Keratinocyte (primary cell): ENCODE results near the gene SERTAD2. TPM values are rescaled to one million over a fixed set of nuclear protein-coding genes. Genes with fewer than 3 reads are reported as not detected.

Experiments used
- DNase-seq: peaks from one replicate; pipeline ENCODE4 v3.0.0-alpha.2; 2011; ENCODE audit warnings: low read depth, missing footprints, low spot score
- FAIRE-seq: peaks from 2 replicates; lab custom pipeline; 2011; peaks lifted over from hg19 to GRCh38; lab: Jason Lieb, UNC
- H2AFZ ChIP-seq: 2 replicates; pipeline ENCODE4 v1.6.0; 2012; ENCODE audit warnings: low read length, control low read depth, inconsistent platforms; ENCODE audit not compliant: control insufficient read depth
- H3K27ac ChIP-seq: 2 replicates; pipeline ENCODE4 v1.5.1; 2011; ENCODE audit warnings: low read length; ENCODE audit not compliant: control insufficient read depth, insufficient read depth
- H3K27me3 ChIP-seq: 3 replicates; pipeline ENCODE4 v1.6.0; 2011; ENCODE audit warnings: low read length; ENCODE audit not compliant: control insufficient read depth, insufficient read depth; ENCODE audit errors: extremely low read depth
- H3K36me3 ChIP-seq, 2 experiments: 2 replicates in 1 of 2; 3 replicates in 1 of 2; pipeline ENCODE4 v1.5.1; 2011; ENCODE audit warnings: low read length in 2 of 2, mild to moderate bottlenecking in 1 of 2; ENCODE audit not compliant: control insufficient read depth in 2 of 2, insufficient read depth in 2 of 2; ENCODE audit errors: extremely low read depth in 1 of 2
- H3K4me1 ChIP-seq: 3 replicates; pipeline ENCODE4 v1.5.1; 2011; ENCODE audit warnings: low read length; ENCODE audit not compliant: control insufficient read depth, insufficient read depth; ENCODE audit errors: extremely low read depth
- H3K4me2 ChIP-seq: 3 replicates; pipeline ENCODE4 v1.6.0; 2011; ENCODE audit warnings: low read depth, low read length; ENCODE audit not compliant: control insufficient read depth, insufficient read depth; ENCODE audit errors: extremely low read depth
- H3K4me3 ChIP-seq, 3 experiments: fragments of 200-600 bp in 1 of 3; sonication (generic) in 1 of 3; 2 replicates in 2 of 3; 3 replicates in 1 of 3; pipeline ENCODE4 v1.5.1; 2011 to 2016; ENCODE audit warnings: low read length in 3 of 3, mild to moderate bottlenecking in 3 of 3, control low read depth in 2 of 3, inconsistent platforms in 1 of 3, low read depth in 1 of 3, mixed read lengths in 1 of 3, mixed run types in 1 of 3, moderate library complexity in 1 of 3; ENCODE audit not compliant: control insufficient read depth in 2 of 3, insufficient read depth in 2 of 3; ENCODE audit errors: extremely low read depth in 1 of 3
- H3K79me2 ChIP-seq: 2 replicates; pipeline ENCODE4 v1.6.0; 2012; ENCODE audit warnings: low read length; ENCODE audit not compliant: control insufficient read depth, insufficient read depth
- H3K9ac ChIP-seq: 3 replicates; pipeline ENCODE4 v1.6.0; 2011; ENCODE audit warnings: low read length; ENCODE audit not compliant: control insufficient read depth, insufficient read depth; ENCODE audit errors: extremely low read depth
- H3K9me1 ChIP-seq: 3 replicates; pipeline ENCODE4 v1.6.0; 2011; ENCODE audit warnings: low read length; ENCODE audit not compliant: control insufficient read depth, insufficient read depth; ENCODE audit errors: extremely low read depth
- H3K9me3 ChIP-seq: 2 replicates; pipeline ENCODE4 v1.5.1; 2012; ENCODE audit warnings: low read depth, low read length; ENCODE audit not compliant: control insufficient read depth
- H4K20me1 ChIP-seq: 3 replicates; pipeline ENCODE4 v1.6.0; 2011; ENCODE audit warnings: low read length; ENCODE audit not compliant: control insufficient read depth, insufficient read depth; ENCODE audit errors: extremely low read depth
- EZH2 ChIP-seq: IDR thresholded peaks from one replicate; pipeline ENCODE4 v1.6.1; 2012; ENCODE audit warnings: inconsistent platforms, mild to moderate bottlenecking, low read length, moderate library complexity
- dilution Hi-C: fragments of 300-500 bp; cut with MboI; formaldehyde crosslinking; loops from one replicate; pipeline ENCODE4 v1.7.0; 2020; ENCODE audit warnings: low sequenced_read_pairs; ENCODE audit not compliant: extremely low pct_ligation_motif_present
- polyA plus RNA-seq, 5 experiments: library from polyadenylated mRNA; depleted of rRNA in 3 of 5; stranded (reverse) in 3 of 5; stranded (forward) in 1 of 5; unstranded in 1 of 5; fragments of >200 nt; gene quantifications; 1 replicate in 1 of 5; 2 replicates in 3 of 5; 3 replicates in 1 of 5; pipeline versions ENCODE4 v1.2.1 to v1.2.3, GENCODE V29; 2011 to 2012; ENCODE audit warnings: missing spikeins in 2 of 5, low read depth in 1 of 5, low replicate concordance in 1 of 5
- TF ChIP-seq, protein P1 (sequence below), 3 experiments: IDR thresholded peaks in 1 of 3; conservative IDR thresholded peaks in 1 of 3; optimal IDR thresholded peaks in 1 of 3; 2 replicates in 2 of 3; 3 replicates in 1 of 3; pipeline versions ENCODE3 to v1.5.1; 2011; ENCODE audit warnings: low read length in 3 of 3, mild to moderate bottlenecking in 3 of 3, moderate library complexity in 2 of 3, control low read depth in 1 of 3, inconsistent platforms in 1 of 3; ENCODE audit not compliant: insufficient read depth in 2 of 3; ENCODE audit errors: extremely low read depth in 1 of 3

SERTAD2 gene
- polyA plus RNA-seq, 1 donor (not counting 4 experiments of a cell fraction or from before 2014, with no cell fraction given): 13.1 TPM

DNA sequence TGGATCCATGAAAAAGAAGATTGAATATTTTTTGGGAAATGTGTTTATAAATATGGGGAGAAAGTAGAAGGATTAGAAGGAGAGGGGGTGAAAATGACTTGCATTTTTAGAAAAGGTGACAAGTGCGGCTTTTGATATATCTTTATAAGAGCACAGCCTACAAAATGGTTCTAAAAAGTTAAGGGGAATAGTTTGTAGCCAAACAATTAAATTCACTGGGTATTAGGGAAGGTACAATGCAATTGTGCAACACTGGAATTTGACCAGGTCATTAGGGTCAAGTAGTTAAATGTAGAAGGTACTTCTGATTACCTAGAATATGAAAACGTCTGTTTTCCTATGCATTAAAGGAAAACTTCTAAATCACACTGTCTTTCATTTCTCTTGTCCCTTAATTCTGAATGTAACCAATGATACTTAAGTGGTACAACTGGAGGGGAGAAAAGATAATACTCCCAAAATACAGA, 44.5 kb upstream of the SERTAD2 start:
- FAIRE-seq: no peak
- dilution Hi-C loops: no loop called here
- H3K9me3 ChIP-seq: no peaks in the 10 kb centered on the region
- no peaks in the 10 kb centered on the region for H3K79me2 ChIP-seq
- H3K4me2 ChIP-seq: no peak overlapping the region
- no peak for DNase-seq
- peaks cover 8% of the 10 kb centered on the region for H3K4me1 ChIP-seq
- H3K27ac ChIP-seq: no peak overlapping the region
- H3K36me3 ChIP-seq: peaks cover 0 to 1% of the 10 kb centered on the region in 2 experiments
- H4K20me1 ChIP-seq: no peaks in the 10 kb centered on the region
- no peak overlapping the region for H3K9ac ChIP-seq
- H2AFZ ChIP-seq: no peak overlapping the region
- no peaks in the 10 kb centered on the region for H3K9me1 ChIP-seq
- TF ChIP-seq, protein P1, sequence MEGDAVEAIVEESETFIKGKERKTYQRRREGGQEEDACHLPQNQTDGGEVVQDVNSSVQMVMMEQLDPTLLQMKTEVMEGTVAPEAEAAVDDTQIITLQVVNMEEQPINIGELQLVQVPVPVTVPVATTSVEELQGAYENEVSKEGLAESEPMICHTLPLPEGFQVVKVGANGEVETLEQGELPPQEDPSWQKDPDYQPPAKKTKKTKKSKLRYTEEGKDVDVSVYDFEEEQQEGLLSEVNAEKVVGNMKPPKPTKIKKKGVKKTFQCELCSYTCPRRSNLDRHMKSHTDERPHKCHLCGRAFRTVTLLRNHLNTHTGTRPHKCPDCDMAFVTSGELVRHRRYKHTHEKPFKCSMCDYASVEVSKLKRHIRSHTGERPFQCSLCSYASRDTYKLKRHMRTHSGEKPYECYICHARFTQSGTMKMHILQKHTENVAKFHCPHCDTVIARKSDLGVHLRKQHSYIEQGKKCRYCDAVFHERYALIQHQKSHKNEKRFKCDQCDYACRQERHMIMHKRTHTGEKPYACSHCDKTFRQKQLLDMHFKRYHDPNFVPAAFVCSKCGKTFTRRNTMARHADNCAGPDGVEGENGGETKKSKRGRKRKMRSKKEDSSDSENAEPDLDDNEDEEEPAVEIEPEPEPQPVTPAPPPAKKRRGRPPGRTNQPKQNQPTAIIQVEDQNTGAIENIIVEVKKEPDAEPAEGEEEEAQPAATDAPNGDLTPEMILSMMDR (optimal IDR thresholded peaks at IDR 0.05 in 1 of 3, IDR thresholded peaks at IDR 0.05 in 1 of 3, conservative IDR thresholded peaks at IDR 0.05 in 1 of 3; ENCODE audit: extremely low read depth in 1 of 3, insufficient read depth in 2 of 3, low read length in 3 of 3): no peak
- TF ChIP-seq EZH2: no peak
- no peaks in the 10 kb centered on the region for H3K27me3 ChIP-seq
- H3K4me3 ChIP-seq: no peak overlapping the region

DNA sequence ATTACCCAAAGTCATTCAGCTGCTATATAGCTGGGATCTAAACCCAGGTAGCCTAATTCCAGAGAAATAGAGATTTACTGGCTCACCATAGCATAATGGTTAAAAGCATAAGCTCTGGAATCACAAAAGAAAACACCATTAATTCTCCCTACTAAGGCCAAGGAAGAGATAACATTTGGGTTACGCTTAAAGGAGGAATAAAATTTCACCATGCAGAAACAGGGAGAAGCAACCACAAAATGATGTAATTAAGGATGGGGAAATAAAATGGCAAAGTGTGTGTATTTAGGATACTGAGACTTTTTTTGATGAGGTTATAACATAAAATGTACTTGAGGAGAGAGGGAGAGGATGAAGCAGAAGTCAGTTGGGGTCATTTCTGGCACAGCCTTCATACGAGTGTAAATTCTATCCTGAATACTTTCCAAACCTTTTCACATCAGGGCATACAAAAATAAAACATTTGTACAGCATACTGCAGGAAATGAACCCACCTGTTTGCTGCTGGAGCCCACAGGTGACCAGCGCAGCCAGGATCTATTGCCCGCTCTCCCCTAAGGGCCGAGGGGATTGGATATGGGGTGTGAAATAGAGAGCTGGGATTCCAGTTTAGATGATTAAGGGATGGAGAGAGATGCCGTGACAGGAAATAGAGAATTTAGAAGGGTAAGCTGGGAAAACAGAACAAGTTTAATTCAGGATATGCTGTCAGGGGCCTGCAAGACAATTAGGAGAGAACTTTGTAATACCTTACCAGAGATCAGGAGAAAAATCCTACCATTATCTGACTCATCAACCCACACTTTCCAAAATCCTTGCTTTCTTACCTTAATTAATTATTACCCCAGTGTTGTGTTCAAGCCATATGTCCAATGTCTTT, 43.8 kb upstream of the SERTAD2 start:
- Histone ChIP-seq H3K9me1 (no peaks in the 10 kb centered on the region), H3K27me3 (no peaks in the 10 kb centered on the region), H3K79me2 (no peaks in the 10 kb centered on the region), H3K9ac (no peak overlapping the region), H3K4me3 (no peak overlapping the region), H3K4me2 (no peak overlapping the region), H2AFZ (no peak overlapping the region), H3K36me3 (peaks cover 0 to 1% of the 10 kb centered on the region in 2 experiments), H4K20me1 (no peaks in the 10 kb centered on the region), H3K9me3 (no peaks in the 10 kb centered on the region), H3K4me1 (peaks cover 8% of the 10 kb centered on the region), H3K27ac (no peak overlapping the region)
- TF ChIP-seq, protein P1 (optimal IDR thresholded peaks at IDR 0.05 in 1 of 3, IDR thresholded peaks at IDR 0.05 in 1 of 3, conservative IDR thresholded peaks at IDR 0.05 in 1 of 3; ENCODE audit: extremely low read depth in 1 of 3, insufficient read depth in 2 of 3, low read length in 3 of 3): no peak
- TF ChIP-seq EZH2: no peak
- dilution Hi-C loops: no loop called here
- no peak for DNase-seq
- no peak for FAIRE-seq
